Stimulated activated CD8-positive, alpha-beta memory T cell treated with anti-CD3 and anti-CD28 coated beads, Interleukin-15, amount 100 ng/mL, for 4 hours (primary cell): ENCODE results near the gene HNRNPH3.
"Not testable (repeated sequence)": the region's sequence is repeated elsewhere in the genome, so short reads cannot be mapped to it uniquely, and the experiment has no call there.

Experiments used
- DNase-seq, 2 donors: peaks; one replicate each; pipeline ENCODE4 v3.0.0-alpha.2; 2020; ENCODE audit warnings: low read depth in 2 of 2

HNRNPH3 gene, protein sequence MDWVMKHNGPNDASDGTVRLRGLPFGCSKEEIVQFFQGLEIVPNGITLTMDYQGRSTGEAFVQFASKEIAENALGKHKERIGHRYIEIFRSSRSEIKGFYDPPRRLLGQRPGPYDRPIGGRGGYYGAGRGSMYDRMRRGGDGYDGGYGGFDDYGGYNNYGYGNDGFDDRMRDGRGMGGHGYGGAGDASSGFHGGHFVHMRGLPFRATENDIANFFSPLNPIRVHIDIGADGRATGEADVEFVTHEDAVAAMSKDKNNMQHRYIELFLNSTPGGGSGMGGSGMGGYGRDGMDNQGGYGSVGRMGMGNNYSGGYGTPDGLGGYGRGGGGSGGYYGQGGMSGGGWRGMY

GRCh38 chr10:68331455-68332258 lies at the start of gene HNRNPH3:
Gene HNRNPH3 (plus strand): TSS chr10:68332064. CDS start chr10:68337222, 5,158 bp downstream.
- peak; percentile 96 to 97 for DNase-seq

DNA sequence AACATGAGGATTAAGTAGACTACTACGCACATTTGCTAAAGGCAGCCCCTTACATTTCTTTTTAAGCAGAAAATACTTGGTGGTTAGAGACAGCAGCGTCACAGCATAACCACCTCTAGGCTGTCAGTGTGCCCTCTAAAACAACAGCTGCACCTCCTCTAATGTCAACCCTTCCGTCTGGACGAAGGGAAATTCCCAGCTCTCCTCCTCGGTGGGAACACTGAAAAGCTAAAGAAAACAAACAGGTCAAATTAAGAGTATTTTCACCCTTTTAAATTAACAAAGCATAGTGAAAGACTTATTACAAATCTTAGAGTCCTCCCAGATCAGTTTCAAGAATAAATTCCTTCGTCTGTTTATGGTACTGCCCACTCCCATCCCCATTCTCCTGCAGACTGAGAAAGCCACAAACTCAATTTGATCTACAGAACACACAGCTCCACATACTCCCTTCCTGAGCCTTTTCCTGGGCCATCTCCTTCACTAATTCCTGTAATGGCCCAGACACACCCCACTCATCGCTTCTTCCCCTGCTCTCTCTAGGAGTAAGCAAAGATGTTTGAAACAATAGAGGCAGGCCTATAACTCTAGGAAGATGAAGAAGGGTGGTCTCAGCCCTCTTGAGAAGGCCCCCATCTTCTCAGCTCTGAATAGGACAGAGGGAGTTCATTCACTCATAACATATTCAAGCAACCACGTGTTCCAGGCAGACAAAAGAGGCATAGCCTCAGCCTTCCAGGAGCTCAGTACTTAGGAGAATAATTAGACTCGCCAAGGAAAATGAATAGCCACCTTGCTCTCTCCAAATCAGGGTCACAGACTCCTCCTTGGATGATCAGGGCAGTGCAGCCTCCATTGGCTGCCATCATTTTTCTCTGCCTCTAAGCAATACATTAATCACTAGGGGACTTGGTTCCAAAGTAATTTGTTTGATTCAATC lies 47.5 kb upstream of the HNRNPH3 start:
- DNase-seq, result no peak

GRCh38 chr10:68288717-68289116 lies 43.1 kb upstream of the HNRNPH3 start:
- no peak for DNase-seq

- no peak for DNase-seq
Measured at GRCh38 chr10:68290736-68291135, 41.1 kb upstream of the HNRNPH3 start.

DNA sequence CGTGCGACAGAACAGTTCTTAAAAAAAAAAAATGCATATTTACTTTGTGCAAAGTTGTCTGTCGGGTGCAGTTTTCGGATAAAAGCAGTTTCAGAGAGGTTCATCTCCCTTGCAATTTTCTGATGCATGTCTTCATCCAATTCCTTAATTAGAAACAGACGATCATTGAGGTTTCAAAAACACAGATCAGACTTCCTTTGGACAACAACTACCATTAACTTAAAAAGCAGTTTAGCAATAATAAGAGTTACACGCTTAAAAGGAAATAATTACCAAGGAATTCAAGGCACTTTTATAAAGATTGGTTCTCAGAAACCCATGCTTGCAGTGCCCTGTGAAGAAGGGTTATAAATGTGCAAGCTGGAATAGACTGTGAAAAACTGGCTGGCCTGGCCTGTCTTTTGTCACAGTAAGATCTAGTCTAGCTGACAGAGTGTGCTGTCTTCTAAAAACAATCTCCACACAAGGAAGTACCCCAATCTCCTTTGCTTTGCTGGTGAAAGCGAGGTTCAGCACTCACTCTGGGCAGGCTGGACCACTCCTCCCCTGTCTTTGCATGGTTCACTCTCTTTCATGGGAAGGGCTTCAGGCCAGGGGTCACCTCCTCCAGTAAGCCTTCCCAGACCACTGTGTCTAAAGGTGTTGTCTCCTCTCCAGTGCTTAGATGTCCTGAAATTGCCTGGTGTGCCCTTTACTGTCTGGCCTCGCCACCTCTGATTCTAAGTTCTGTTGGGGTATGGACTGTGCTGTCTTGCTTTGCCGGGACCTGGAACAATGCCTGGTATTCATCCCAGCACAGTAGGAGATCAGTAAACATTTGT lies 34.8 kb upstream of the HNRNPH3 start:
- no peak for DNase-seq

- no peak for DNase-seq
Measured at GRCh38 chr10:68301301-68301700, 30.6 kb upstream of the HNRNPH3 start.

- no peak for DNase-seq
Measured at GRCh38 chr10:68301790-68302502, 29.9 kb upstream of the HNRNPH3 start.

DNA sequence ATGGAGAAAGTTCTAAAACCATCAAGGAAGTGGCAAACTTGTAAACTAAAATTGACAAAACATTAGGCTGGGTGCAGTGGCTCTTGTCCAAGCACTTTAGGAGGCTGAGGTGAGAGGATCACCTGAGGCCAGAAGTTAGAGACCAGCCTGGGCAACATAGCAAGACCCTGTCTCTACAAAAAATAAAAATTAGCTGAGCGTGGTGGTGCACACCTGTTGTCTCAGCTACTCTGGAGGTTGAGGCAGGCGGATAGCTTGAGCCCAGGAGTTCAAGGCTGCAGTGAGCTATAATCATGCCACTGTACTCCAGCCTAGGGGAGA lies 29.4 kb upstream of the HNRNPH3 start:
- DNase-seq, result no peak

DNA sequence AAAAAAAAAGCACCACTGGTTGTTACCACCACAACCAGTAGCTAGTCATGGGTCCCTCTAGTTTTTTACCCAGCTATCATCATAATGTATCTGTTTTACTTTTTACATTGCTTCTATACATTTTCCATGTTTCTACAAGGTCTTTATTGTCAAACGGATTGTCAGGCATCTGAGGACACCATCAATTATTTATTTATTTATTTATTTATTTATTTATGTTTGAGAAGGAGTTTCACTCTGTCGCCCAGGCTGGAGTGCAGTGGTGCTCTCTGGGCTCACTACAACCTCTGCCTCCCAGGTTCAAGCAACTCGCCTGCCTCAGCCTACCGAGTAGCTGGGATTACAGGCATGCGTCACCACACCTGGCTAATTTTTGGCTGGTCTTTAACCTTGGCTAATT lies 29.0 kb upstream of the HNRNPH3 start:
- DNase-seq, result no peak

- no peak for DNase-seq
Measured at GRCh38 chr10:68303849-68304412, 27.9 kb upstream of the HNRNPH3 start.

- DNase-seq, result no peak
Measured at GRCh38 chr10:68305854-68306253, 26.0 kb upstream of the HNRNPH3 start.

GRCh38 chr10:68310531-68310930 lies 21.3 kb upstream of the HNRNPH3 start:
- DNase-seq, result no peak

- not testable (repeated sequence) for DNase-seq
Measured at GRCh38 chr10:68314930-68315329, 16.9 kb upstream of the HNRNPH3 start.

DNA sequence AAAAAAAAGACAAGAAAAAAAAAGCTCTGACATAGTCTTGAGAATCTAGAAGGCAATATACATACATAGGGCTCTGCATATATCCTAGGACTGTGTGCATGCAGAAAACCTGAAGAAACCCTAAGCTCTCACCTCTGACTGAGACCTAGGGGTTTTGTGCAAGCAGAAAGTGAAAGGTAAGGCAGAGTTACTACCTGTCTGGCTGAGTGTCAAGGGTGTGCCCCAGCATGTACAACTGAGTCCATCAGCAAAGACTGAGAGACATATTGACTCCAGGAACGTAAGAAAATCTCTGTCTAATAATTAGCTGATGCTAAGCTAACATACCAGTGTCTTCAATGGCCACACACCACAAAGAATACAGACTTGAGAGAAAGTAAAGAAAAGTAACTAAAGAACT lies 16.3 kb upstream of the HNRNPH3 start:
- no peak for DNase-seq

DNA sequence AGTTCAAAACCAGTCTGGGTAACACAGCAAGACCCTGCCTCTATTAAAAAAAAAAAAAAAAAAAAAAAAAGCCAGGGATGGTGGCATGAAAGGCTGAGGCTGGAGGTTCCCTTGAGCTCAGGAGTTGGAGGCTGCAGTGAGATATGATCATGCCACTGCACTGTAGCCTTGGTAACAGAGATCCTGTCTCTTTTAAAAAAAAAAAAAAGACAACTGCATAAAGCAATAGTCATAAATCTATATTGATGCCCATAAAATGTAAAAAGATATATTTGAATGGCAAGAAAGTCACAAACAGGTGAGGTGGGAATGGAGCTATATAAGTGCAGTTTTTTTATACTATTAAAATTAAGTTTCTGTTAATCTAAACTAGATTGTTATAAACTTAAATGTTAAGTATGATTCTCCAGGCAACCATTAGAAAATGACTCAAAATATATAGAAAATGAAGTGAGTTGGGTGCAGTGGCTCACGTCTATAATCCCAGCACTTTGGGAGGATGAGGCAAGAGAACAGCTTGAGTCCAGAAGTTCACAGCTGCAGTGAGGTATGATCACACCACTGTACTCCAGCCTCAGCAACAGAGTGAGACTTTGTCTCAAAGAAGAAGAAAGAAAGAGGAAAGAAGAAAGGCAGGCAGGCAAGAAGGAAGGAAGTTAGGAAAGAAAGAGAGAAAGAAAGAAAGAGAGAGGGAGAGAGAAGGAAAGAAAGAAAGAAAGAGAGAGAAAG lies 13.4 kb upstream of the HNRNPH3 start:
- no peak for DNase-seq

DNA sequence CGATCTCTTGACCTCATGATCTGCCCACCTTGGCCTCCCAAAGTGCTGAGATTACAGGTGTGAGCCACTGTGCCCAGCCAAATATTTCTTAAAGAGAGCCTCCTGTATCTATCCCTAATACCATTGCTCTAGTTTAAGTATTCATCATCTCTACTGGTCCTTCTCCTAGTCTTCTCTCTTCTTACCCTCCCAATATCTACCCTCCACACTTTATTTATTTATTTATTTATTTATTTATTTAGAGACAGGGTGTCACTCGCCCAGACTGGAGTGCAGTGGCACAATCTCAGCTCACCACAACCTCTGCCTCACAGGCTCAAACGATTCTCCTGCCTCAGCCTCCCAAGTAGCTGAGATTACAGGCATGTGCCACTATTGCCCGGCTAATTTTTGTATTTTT lies 7.5 kb upstream of the HNRNPH3 start:
- not testable (repeated sequence) for DNase-seq

- DNase-seq, result no peak
Measured at GRCh38 chr10:68327889-68328786, 3.7 kb upstream of the HNRNPH3 start.

DNA sequence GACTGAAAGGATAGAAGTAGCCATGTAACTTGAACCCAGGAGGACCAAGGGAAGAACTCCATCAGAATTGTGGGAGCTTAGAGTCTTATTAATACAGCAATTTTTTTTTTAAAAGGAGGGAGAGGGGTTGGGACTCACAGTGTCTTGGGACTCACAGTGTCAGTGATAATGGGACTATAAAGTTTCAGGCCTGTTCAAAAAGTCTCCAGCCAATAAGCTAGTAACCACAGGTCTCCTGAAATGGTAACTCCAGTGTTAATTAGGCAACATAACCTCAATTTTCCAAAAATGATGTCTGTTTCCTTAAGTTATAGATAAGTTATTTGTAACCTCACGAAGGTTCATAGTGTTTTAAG lies 2.4 kb upstream of the HNRNPH3 start:
- no peak for DNase-seq
